Esophagus muscularis mucosa (tissue), 3 donors: Measurements from ENCODE around the gene COL12A1.

ENCODE experiments used
- POLR2A ChIP-seq: fragments of 450-650 bp; IDR thresholded peaks from one replicate; pipeline ENCODE4 v1.6.1; 2017; ENCODE audit warnings: antibody characterized with exemption, moderate library complexity, mild to moderate bottlenecking, low read depth
- POLR2AphosphoS5 ChIP-seq, 2 donors: sonication (generic); formaldehyde crosslinking; IDR thresholded peaks; one replicate each; pipeline ENCODE4 v1.6.1; 2017; ENCODE audit warnings: antibody characterized with exemption in 2 of 2
- TF ChIP-seq, protein P1 (sequence below), 3 experiments: fragments of 200-600 bp in 2 of 3; fragments of 450-650 bp in 1 of 3; sonication (generic) in 2 of 3; IDR thresholded peaks; one replicate each; pipeline ENCODE4 v1.5.1; 2017 to 2019; ENCODE audit warnings: antibody characterized with exemption in 3 of 3, mild to moderate bottlenecking in 2 of 3, moderate library complexity in 1 of 3

DNA sequence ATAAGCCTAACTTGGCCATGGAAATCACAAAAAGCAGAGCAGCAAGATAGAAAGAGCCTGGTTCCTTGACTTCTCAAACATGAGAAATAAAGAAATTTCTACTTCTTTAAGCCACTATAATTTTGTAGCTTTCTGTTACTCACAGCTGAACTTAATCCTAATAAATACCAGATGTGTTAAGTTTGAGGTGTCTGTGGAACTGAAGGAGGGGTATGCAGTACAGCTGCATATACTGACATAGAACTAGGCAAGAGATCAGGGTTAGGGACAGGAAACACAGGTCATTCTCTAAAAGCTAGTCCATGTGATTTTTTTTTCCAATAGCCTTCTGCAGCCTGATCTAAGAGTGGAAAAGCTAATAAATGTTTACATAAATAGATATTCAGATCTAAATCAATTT is 123.9 kb downstream of the COL12A1 start:
- TF ChIP-seq, protein P1, sequence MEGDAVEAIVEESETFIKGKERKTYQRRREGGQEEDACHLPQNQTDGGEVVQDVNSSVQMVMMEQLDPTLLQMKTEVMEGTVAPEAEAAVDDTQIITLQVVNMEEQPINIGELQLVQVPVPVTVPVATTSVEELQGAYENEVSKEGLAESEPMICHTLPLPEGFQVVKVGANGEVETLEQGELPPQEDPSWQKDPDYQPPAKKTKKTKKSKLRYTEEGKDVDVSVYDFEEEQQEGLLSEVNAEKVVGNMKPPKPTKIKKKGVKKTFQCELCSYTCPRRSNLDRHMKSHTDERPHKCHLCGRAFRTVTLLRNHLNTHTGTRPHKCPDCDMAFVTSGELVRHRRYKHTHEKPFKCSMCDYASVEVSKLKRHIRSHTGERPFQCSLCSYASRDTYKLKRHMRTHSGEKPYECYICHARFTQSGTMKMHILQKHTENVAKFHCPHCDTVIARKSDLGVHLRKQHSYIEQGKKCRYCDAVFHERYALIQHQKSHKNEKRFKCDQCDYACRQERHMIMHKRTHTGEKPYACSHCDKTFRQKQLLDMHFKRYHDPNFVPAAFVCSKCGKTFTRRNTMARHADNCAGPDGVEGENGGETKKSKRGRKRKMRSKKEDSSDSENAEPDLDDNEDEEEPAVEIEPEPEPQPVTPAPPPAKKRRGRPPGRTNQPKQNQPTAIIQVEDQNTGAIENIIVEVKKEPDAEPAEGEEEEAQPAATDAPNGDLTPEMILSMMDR (IDR thresholded peaks at IDR 0.05), result no peak
- TF ChIP-seq POLR2A (no peak), POLR2AphosphoS5 (IDR thresholded peaks at IDR 0.05) (no peak)
